GM19240 (cell line): ENCODE data around the gene SMCR8.
"Not testable (repeated sequence)": the region's sequence is repeated elsewhere in the genome, so short reads cannot be mapped to it uniquely, and the experiment has no call there.

Experiments used
- DNase-seq: peaks from one replicate; pipeline ENCODE4 v3.0.0; 2011; ENCODE audit warnings: low spot score; ENCODE audit not compliant: insufficient read length

Gene SMCR8

DNA sequence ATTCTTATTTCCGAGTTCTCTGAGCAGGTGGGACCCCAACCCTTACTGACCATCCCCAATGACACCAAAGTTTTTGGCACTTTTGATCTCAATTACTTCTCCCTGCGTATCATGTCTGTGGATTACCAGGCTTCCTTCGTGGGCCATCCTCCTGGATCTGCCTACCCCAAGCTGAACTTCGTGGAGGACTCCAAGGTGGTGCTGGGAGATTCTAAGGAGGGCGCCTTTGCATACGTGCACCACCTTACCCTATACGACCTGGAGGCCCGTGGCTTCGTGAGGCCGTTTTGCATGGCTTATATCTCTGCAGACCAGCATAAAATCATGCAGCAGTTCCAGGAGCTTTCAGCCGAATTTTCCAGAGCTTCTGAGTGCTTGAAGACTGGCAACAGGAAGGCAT lies 868 bp downstream of the SMCR8 start:
- DNase-seq: no peak

DNA sequence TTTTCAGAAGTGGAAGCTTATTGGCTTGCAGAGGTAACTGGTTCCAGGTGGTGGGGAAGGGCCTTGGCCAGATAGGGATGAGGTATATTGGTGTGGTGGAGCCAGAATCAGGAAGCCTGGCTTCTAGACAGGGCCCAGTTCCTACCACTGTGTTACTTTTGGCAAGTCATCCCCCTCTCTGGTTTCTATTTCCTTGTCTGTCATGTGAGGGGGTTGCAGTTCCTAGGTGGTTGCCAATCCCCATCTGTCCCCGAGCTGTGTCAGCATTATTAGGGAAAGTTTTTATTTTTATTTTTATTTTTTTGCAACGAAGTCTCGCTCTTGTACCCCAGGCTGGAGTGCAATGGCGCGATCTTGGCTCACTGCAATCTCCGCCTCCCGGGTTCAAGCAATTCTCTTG lies 3.0 kb downstream of the SMCR8 start:
- DNase-seq: no peak

DNA sequence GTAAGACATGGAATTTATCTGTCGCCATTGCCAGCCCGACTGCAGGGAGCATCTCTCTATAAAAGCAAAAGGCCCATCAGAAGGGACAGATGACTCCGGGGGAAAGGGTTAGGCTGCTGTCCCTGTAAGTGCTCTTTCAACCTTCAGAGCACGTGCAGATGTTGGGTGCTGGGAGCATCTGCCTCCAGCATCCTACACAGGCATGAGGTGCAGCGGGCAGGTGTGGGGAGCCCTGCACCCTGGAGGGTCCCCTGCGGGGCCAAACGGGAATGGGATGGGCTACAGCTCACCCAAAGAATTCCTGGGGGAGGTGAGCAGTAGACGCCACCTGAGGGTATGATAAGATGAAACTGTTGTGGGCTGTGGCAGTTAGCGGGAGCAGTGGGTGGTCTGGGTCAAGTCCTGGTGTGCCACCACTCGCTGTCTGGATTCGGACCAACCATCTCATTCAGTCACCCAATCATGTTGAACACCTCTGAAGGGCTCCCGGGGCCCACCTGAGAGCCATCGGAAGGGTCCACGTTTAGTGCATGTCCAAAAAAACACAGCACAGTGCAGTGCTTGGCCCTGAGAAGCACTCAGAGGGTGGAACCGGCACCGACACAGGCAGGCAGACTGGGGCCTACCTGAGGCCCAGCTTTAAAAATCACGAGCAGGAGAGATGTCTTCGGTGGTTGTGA lies 3.8 kb downstream of the SMCR8 start:
- no peak for DNase-seq

DNA sequence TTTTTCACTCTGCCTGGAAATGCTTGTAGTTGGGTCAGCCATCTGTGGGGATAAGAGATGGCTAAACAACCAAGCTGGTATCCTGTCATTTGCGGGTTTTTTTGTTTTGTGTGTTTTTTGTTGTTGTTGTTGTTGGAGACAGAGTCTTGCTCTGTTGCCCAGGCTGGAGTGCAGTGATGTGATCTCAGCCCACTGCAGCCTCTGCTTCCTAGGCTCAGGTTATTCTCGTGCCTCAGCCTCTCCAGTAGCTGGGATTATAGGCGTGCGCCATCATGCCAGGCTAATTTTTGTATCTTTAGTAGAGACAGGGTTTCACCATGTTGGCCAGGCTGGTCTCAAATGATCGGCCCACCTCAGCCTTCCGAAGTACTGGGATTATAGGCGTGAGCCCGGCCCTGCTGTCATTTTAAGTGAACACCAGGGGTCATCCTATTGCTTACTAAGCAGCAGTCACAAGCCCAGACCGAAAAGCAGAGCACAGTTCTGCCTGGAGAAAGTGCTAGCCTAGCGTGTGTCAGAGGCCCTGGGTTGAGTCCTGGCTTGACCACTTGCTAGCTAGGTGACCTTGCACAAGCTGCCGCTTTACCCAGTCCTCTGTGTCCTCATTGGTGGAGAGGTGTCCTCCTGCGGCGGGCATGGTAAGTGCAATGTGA lies 4.6 kb downstream of the SMCR8 start:
- no peak for DNase-seq

DNA sequence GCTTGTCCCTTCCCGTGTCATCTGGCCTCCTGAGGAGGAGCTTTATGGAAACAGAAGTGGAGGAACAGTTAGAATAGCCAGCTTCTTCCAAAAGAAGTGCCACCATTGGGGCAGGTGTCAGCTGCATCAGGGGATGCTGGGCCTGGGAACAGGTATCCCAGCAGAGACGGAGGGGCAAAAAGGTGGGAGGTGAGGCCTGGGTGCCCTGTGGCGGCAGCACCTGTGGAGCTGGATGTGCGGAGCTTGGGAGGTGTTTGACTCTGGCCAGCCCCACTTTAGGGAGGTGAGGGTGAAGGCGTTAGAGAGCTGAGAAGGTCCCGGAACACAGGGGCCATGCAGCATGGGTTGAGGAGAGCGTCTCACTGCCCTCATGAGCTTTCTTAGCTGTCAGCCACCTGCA lies 5.2 kb downstream of the SMCR8 start:
- DNase-seq: no peak

DNA sequence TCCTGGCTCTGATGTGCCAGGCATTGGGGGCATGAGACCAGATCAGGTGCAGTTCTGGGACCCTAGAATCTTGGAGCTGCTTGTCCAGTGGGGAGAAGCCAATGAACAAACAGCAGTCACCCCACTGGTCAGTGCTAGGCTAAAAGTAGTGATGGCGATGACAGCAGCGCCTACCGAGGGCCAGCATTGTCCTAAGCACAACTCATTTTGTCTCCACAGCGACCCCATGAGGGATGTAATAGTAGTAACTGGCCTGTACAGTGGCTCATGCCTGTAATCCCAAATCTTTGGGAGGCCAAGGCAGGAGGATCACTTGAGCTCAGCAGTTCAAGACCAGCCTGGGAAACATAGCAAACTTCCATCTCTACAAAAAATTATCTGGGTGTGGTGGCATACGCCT lies 6.2 kb downstream of the SMCR8 start:
- DNase-seq: no peak

DNA sequence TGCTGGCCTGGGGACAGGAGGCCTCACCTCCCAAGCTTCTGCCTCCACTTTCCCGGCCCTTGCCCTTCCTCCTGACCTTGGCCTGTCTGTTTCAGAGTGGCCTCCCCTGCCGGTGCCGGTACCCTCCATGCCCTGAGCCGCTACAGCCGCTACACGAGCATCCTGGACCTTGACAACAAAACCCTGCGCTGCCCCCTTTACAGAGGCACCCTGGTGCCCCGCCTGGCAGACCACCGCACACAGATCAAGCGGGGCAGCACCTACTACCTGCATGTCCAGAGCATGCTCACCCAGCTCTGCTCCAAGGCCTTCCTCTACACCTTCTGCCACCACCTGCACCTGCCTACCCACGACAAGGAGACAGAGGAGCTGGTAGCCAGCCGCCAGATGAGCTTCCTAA lies 7.4 kb downstream of the SMCR8 start:
- no peak for DNase-seq

DNA sequence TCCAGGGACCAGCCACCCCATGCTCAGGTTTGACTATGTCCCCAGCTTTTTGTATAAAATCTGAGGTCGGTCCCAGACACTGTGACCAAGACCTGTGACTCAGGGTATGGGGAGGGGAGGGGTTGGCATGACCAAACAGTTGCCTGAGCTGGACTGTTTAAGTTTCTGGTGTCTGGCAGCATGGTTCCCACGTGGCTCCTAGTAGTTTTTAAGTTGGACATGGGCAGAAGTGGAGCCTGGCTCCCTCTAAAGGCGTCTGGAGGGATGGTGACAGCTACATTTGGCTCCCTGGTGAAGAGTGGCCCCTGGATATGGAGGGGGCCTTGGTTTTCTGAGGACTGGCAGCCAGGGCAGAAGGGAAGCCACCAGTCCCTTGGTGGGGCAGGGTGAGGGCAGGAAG lies 7.9 kb downstream of the SMCR8 start:
- no peak for DNase-seq

DNA sequence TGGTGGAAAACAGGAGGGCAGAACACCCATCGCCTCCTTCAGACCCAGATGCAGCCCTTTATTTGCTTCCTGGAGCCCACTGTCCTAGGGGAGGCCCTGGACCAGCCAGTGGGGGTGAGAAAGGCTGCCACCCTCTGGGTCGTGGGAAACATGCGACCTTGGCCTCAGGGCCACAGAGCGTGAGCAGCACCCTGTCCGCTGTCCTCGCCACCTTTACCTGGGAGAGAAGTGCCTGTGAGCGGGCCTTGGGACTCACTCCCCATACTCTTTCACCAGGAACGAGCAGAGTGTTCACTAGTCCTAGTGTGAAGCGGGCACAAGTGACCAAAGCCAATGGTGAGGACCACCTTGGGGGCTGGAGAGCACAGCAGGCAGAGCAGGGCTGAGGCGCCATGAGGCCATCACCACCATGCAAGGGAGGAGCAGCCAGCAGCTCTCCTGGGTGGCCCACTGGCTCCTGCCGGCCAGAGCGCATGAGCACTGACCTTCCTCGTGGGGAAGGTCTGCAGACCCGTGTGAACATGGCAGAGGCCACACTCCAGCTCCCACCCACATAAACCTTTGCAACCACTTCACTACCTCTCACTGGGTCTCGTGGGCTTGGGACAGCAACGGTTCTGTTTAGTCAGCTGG lies 8.5 kb downstream of the SMCR8 start:
- no peak for DNase-seq

DNA sequence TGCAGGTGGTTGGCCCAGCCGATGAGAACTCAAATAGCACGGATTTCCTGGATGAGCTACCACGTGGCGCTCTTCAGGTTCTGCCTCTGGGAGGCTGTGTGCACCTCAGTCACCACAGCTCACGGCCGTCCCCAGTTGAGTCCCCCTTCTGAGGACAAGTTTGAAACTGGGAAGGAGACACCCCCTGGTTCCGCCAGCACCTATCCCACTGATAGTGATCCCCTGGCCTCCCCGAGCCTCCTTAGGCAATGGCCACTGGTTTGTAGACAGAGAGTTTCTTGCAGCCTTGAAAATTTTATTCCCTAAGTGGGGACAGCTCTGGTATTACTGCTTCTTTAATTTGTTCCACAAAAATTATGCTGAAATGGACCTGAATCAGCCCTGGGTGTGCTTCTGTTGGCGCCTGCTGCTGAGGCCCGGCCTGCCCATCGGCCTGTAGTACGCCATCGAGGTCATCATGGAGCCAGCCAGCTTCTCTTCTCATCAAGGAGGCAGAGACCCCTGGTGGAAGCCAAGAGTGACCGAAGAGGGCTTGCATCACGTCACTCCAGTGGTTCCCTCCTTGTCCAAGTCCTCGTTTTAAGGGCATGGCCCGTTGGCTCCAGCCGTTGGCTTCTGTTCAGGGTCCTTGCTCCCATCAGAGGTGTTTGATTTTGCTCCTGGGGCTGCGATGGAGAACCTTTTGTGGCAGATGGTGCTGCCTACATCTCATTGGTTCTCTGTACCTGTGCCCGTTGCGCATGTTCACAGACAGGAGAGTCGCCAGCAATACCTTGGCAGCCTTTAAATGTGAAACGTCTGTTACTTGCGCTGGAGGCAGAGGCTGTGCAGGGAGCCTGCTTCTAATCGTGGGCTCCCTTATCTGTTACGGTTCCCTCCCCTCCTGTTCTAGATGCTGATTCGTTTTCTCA lies 9.3 kb downstream of the SMCR8 start:
- no peak for DNase-seq

DNA sequence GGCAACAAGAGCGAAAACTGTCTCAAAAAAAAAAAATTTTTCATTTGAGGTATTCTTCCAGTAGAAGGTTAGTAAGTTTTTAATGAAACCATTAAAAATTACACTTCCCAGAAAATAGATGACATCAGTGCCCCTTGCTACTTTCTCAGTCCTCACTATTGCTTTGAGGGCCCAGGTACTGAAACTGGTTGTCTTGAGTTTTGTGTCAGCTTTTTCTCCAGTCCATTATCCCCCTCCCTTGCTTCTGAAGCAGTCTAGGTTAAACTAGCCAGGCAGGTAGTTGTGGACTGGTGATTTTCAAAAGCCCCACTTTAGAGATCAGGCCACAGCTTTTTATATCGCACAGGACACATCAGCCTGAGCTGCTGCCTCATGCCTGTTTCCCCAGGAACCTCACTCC lies 10.9 kb downstream of the SMCR8 start:
- no peak for DNase-seq

DNA sequence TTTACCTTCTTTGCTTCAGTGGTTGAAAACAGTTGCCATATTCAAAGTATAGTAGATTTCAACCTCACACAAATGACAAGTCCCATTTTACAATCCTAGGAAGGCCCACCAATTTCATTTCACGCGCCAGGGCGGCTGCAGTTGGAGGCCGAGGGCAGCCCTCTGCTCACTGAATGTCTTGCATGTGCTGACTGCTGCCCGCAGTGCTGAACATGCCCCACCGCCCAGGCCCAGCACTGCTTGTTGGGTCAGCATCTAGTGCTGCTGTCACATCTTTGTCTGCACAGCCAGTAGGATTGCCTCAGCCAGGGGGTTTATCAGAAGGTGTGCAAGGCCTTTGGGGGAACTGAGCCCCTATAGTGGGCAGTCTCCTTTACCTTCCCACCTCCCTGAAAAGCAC lies 11.5 kb downstream of the SMCR8 start:
- no peak for DNase-seq

DNA sequence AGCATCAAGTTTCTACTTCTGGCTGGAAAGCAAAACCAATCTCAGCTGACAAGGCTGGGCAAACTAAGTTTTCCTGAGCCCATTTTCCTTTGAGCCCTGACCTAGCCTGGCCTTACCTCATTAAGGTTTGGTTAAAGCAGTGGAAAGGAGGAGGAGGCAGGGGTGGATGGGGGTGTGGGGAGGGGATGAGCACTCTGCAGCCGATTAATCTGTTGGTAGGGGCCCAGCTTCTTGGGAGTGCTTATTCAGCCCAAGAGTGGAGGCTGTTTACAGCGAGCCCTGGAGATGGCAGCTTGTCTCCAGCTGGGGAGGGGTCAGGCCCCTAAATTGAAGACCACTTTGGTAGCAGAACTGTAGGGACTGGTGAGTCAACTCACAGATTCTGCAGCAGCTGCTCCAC lies 12.0 kb downstream of the SMCR8 start:
- DNase-seq: no peak

DNA sequence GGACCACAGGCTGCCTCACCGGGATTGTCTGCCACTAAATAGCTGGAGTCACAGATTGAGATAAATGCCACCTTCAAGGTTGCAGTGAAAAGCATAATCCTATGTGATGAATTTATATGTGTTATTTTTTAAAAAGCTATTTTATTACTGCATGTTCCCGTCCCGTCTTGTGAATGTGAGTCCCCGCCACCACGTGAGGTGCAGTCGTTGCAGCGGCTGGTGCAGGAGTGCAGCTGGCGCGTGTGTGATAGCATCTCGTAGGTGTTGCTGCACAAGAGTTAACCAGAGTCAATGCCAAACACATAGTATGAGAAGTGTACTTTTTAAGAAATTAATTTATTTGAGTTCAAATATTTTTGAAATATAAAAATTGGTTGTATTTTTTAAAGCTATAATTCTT lies 12.5 kb downstream of the SMCR8 start:
- no peak for DNase-seq

DNA sequence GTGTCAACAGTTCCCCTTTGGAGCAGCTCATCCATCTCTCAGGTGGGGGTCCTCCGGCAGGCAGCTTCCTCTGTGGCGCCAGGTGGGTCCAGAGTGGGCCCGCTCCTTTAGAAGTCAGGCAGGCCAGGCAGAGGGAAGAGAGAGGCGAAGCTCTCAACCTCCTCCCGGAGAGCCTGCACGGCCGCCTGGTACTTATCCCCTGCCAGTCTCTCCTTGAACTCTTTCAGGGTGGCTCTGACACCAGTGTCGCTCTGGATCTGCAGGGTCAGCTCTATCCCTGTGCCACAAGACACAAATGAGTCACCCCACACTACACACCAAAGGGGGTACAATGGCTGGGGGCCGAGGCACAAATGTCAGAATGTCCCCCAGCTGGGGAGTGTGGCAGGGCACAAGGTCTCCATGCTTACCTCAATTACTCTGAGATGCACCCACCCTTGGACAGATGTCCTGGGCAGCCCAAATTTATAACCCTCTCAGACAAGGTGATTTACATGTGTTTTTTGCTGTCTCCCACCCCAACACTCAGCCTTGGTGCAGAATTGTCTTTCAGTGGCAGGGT lies 13.6 kb downstream of the SMCR8 start:
- DNase-seq: no peak

DNA sequence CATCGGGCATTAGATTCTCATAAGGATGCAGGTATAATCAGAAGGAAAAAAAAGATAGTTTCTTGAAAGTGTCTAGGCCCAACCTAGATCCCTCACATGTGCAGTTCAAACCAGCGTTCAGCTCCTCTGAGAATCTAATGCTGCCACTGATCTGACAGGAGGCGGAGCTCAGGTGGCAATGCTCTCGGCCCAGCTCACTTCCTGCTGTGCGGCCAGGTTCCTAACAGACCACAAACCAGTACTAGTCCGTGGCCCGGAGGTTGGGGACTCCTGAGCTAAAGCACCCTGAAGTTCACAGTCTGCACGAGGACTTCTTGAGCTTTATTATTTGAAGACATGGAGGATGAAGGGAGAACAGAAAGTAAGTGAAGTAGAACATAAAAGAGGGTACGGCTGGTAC lies 16.8 kb downstream of the SMCR8 start:
- DNase-seq: no peak

DNA sequence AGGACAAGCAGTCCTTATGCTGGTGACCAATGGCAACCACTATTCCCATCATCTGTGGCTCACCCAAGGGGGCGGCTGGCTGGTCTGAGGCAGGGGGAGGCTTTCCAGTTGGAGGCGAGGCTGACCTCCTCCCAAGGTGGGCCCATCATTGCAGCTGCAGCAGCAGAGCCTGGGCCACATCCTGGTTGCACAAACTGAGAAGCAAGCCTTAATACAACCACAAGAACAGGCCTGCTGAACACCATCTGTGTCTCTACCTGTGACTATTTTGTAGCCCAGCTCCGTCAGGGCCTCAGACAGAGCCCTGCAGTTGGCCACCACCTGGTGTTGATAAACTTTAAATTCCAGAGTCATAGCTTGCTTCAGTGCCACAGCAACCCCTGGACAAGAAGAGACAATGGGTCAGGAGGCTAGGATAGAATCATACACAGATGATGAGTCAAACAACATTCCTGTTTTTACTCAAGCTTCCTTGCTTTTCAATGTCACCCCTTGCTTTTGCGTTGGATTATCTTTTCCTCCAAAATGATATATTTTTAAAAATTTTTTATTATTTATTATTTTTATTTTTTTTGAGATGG lies 17.9 kb downstream of the SMCR8 start:
- DNase-seq: no peak

DNA sequence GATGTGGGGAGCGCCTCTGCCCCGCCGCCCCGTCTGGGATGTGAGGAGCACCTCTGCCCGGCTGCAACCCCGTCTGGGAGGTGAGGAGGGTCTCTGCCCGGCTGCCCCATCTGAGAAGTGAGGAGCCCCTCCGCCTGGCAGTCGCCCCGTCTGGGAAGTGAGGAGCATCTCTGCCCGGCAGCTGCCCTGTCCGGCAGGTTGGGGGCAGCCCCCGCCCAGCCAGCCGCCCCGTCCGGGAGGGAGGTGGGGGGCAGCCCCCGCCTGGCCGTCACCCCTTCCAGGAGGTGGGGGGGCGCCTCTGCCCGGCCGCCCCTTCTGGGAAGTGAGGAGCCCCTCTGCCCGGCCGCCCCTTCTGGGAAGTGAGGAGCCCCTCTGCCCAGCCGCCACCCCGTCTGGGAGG lies 23.1 kb downstream of the SMCR8 start:
- not testable (repeated sequence) for DNase-seq

DNA sequence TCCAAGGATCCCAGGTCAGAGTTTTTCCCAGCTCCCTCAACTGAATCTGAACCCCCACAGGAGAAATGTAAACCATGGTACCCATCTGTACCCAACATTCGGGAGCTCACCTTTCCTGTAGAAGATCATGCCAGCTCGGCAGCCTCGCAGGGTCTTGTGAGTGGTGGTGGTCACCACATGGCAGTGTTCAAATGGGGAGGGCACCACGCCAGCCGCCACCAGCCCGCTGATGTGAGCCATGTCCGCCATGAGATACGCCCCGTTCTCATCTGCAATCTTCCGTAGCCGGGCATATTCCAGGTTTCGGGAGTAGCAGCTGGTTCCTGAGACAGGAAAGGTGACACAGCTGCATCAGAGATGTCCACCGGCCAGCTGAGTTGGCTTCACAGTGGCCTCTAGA lies 24.8 kb downstream of the SMCR8 start:
- no peak for DNase-seq

DNA sequence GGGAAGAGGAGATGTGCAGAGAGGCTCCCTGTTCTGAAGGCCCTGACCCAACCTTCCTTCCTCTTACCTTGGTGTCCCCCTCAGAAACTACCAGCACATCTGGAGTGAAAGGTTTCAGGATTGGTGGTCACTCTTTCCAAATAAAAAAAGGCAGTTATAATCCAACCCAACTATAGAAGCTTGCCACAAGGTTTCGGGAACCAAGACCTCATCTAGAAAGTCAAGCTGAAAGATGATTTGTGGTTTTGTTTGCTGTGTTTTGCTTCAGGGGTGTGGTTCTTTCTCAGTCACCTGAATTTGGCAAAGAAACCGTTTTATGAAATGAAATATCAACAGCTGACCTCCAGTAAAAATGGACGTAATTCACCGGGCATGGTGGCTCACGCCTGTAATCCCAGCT lies 28.9 kb downstream of the SMCR8 start:
- no peak for DNase-seq

DNA sequence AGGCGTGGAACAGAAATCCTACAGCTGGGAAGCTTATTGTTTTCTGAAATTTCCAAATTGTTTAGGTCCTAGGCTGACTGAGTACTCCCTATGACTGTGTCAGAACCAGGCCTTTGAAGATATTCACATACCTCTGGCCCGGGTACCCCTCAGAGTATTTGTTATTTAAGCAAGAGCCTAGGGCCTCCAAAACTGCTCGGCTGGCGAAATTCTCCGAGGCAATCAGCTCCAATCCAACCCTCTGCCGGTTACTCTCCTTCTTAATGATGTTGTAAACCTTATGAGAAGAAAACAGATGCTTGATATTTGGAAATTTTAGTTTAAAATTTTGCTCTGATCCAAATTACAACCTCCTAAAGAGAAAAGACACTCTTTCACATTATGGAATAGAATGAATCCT lies 38.4 kb downstream of the SMCR8 start:
- DNase-seq: no peak
